EL (cell line): ENCODE data around the gene DCLK2.

Experiments used
- DNase-seq: peaks from one replicate; pipeline ENCODE4 v3.0.0-alpha.2; 2016

Gene DCLK2

DNA sequence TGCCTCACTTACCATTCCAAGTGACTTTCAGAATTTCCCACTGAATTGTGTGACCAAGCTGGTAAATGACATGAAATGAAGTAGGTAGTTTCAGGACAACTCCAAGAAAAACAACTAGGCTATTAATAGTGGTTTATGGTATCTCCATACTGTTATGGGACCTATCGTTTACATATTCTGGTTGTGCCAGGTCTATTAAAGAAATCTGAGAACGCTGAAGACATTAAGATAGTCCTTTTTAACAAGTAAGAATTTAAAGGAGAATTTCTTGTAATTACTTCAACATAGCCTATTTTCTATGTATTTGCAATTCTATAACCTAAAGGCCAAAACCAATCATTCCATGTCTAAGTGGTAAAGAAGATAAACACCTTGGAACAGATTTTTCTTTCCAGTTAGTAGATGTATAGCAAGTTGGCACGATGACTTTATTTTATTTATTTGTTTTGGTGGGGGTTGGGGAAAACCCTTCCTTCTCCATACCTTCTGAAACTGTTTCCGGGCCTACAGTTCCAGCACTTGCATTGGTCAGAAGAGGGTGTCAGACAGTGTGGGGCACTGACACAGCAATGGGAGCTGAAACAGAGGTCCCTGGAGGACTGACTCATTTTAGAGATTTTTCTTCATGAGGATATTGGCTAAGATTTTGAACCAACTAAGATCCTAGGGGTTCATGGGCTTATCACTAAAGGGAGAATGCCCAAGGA lies 7.6 kb upstream of the DCLK2 start:
- peak; percentile 56 for DNase-seq

- no peak for DNase-seq
Measured at GRCh38 chr4:150072471-150072870, 5.8 kb upstream of the DCLK2 start.

DNA sequence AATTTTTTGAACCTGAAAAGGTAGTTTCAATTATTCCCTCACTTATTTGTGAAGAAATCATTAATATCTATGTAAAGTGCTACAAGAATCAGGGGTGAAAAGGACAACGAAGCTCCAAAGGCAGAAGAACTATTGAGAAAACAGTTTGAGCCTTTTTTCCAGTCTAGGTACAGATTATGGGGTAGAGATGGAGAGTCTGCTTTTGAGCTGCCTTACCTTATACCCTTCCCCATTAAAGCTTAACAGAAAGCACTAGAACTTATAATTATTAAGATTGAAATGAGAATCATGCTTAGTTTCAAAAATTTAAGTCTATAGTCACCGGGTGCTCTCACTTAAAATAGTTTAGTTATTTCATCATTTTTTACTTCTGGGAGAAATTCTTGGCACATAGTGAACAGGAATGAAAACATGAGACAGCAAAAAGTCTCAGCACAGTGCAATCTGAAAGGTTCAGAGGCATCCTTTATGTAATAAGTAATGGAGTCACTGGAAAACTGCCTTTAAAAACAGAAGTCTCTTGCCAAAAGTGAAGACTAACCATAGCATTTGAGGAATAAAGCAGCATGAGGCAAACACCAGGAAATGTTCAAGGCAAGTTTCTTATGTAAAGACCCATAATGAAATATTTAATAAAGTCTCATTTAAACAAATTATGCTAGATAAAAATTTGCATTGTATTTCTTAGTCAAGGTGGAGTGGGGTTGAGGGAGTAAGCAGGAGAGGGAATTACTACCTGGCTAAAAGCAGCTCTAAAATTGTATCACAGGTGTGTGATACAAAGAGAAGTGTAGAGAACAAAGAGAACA lies 5.1 kb upstream of the DCLK2 start:
- DNase-seq, result peak; percentile 89

DNA sequence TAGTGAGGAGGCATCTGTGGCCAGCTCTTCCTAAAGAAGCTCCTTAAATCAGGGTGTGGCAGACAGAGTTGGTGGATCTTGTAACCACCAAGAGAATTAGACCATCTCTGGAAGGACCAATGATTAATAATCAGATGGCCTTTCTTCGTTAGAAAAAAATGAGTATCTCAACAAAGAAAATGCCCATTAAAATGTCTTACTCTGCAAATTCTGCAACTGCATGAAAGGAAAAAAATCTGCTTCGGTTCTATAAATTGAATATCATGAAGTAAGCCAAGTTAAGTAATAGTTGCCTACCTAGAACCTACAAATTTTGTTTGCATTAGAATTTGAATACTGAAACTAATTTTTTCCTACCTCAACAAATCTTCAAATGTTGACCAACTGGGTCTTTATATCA lies 4.2 kb upstream of the DCLK2 start:
- DNase-seq, result no peak

DNA sequence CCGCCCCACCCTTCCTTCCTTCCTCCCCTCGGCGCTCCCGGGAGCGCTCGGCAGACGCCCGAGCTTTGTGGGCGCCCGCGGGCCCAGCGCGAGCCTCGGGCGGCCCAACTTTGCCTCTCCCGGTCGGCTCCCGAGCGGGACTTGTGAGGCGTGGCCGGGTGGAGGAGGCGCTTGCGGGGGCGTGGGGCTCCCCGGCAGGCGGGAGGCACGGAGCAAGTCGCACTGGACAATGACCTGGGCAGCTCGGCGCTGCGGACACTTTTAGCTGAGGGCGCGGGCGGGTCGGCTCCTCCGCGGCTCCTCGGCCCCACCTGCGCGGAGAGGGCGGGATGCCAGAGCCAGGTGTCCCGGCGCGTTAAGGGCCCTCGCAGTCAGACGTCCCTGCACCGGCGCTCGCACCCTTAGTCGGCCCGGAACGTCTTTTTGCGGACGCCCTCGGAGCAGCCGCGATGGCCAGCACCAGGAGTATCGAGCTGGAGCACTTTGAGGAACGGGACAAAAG lies 385 bp downstream of the DCLK2 start:
- peak; percentile 69 for DNase-seq

GRCh38 chr4:150079081-150079581 lies 886 bp downstream of the DCLK2 start:
- peak; percentile 69 for DNase-seq

DNA sequence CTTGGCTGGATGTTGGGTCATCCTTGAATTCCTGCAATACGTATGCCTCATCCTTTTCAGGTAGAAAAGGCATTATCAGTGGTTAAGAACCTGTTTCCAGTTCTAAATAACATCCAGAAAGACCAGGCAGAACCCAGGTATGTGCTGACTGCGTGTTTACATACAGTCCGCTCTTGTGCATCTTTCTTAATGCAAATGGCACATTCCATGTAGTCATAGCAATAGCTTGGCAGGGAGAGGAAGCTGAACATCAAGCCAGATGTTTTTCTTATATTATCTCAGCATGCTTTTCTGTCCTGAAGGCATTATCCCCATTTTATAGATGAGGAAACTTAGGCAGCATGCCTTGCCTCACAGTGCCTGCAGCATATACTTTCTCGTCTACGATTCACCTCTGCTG lies 2.1 kb downstream of the DCLK2 start:
- peak; percentile 64 for DNase-seq

- no peak for DNase-seq
Measured at GRCh38 chr4:150080875-150081274, 2.6 kb downstream of the DCLK2 start.

- no peak for DNase-seq
Measured at GRCh38 chr4:150082241-150082640, 4.0 kb downstream of the DCLK2 start.

- no peak for DNase-seq
Measured at GRCh38 chr4:150087006-150087405, 8.8 kb downstream of the DCLK2 start.

DNA sequence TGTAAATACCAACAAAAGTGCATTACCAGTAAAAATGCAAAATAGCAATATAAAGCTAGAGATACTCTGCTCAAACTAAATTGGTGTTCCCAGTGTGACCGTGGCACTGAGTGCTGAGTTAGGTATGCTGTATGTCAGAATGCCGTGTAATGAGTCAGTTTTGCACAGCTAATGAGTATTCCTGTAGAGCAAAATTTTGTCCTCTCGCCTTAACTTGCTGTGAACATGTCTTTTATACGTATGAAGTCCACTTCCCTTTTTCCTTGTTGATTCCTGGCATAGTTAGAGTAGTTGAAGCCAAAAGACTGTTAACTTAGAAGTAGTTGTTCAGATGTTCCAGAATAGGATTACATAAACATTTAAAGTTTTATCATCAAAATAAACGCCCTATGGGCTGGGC lies 11.5 kb downstream of the DCLK2 start:
- DNase-seq, result no peak

DNA sequence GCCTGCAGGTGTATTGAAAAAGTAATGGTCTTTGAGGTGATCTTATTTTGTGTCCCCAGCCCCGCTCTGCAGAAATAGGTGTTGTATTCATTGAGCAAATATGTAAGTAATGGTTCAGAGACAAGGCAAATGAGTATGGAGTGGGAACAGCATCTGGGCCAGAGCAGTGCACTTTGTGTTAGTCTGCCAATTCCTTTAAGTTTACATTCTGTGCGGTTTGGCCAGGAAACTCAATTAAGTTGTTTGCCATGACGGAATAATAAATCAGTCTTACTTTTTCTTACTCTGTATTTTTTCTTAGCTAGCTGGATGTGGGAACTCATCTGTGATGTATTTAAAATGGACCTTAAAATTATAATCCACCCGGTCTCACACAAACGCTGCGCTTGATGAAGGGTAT lies 12.6 kb downstream of the DCLK2 start:
- DNase-seq, result no peak

DNA sequence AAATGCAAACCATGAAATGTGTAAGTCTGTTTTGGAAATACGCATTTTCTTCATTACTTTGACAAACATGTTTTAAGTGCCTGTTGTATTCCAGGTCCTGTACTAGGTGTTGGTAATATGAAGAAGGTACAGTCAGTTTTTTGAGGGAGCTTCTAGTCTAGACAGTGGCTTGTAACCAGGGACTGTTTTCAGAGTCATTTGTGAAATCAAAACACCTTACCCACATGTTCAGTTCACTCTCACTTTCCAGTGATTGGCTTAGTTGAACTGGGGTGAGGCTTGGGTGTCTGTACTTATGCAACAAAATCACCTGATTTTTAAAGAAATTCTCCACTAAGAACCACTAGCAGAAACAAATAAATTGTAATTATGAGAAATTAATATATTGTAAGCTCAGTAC lies 16.4 kb downstream of the DCLK2 start:
- no peak for DNase-seq

DNA sequence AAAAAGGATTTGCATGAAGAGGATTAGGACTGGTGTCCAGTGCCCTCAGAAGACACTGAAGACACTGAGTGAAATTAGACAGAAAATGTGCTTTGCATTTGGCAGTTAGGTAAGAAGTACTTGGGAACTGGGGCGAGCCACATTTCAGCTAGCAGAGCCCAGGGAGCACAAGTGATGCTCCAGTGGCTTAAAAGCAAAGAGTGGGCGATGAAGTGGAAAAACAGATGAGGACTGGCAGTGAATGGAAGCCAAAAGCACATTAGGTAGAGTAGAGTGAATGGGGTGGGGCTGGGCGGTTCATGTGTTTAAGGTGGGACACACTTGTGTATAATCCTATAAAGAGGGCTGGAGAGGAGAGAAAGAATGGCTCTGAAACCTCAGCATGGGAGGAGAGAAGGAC lies 18.4 kb downstream of the DCLK2 start:
- DNase-seq, result no peak

DNA sequence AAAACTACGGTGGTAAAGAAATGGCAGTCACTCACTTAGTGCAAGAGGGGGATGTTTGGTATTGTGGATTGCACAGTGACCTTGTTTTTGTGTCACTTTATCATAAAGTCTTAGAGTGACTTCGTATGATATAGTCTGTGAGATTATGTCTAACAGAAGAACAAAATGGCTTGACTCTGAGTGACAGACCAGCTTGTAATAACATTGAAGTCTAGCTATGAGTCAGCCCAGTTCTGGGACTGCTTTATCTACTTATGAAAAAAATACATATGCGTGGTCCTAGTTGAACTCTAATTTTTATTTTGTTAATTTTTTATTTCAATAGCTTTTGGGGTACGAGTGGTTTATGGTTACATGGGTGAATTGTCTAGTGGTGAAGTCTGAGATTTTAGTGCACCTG lies 20.0 kb downstream of the DCLK2 start:
- peak; percentile 44 for DNase-seq

- DNase-seq, result no peak
Measured at GRCh38 chr4:150104404-150105027, 26.3 kb downstream of the DCLK2 start.

DNA sequence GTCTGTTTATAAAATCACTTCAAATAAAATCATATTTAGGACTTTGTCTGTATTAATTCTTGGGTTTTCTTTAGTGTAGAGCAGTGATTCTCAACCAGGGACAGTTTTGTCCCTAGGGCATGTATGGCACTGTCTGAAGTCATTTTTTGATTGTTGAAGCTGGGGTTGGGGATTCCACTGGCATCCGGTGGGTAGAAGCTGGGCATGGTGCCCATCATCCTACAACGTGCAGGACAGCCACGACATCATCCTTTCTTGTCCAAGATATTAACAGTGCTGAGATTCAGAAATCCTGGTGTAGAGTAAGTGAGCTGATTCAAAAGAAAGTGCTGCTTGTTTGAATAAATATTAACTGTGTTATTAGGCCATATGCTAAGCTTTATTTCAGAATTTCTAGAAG lies 28.6 kb downstream of the DCLK2 start:
- DNase-seq, result peak; percentile 76

DNA sequence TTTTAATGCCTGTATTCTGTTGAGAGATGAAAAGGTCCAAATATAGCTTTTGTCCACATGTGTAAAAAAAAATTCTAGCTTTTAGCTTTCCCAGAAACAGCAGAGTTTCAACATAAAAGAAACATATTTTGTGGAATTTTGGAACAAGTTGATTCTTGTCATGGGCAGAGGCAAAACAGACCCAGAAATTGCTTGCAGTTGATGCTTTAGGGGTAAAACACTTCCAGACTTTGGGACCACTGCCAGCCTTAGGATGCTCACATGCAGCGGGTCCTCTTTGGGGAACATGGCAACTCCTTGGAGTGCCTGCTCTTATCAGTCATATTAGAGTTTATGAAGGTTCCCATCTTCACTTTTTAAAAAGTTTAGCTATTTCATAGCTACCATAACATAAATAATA lies 30.4 kb downstream of the DCLK2 start:
- DNase-seq, result no peak

DNA sequence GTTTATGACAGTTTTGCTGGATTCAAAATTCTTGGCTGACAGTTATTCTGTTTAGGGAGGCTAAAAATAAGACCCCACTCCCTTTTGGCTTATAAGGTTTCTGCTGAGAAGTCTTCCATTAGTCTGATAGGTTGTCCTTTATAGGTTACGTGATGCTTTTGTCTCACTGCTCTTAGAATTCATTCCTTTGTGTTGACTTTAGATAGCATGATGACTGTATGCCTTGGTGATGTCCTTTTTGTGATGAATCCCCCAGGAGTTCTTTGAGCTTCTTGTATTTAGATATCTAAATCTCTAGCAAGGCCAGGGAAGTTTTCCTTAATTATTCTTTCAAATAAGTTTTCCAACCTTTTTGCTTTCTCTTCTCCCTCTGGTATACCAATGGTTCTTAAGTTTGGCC lies 36.4 kb downstream of the DCLK2 start:
- no peak for DNase-seq

GRCh38 chr4:150115851-150116250 lies 37.6 kb downstream of the DCLK2 start:
- DNase-seq, result peak; percentile 49

GRCh38 chr4:150116506-150116905 lies 38.3 kb downstream of the DCLK2 start:
- no peak for DNase-seq

GRCh38 chr4:150117094-150117493 lies 38.8 kb downstream of the DCLK2 start:
- DNase-seq, result peak; percentile 70

DNA sequence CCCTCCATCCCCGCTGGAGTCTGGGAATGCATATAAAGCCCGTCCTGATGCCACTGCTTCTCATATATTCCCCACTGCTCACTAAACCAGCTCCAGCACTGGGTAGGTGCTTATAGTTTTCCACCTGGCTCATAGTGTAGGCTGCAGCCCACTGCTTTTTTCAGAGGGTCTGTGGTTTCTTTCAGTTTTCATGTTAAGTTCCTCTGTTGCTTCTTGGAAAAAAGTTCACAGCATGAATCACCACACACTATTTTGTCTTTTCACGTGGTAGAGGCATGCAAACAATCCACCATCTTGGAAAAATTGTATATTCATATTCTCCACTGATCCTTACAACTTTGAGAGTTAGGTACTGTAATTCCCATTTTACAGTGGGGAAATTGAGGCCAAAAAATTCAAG lies 39.4 kb downstream of the DCLK2 start:
- DNase-seq, result no peak

DNA sequence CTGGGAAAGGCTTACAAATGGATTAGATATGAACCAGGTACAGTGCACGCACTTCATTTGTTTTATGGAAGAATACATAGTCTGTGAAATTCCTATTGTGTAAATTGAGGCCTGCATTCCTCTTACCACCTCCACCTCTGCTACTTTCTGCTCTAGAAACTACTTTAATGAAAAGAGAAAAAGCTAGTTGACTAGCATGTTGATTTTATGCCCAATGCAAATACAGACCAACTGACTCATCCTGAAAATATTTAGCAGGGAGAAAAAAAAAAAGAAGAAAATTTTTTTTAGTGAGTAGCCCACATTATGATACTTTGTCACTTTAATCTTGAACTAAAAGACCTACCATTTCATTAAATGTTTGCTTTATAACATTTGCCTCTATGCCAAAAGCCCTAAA lies 41.2 kb downstream of the DCLK2 start:
- peak; percentile 67 for DNase-seq
